GM18951 (cell line): ENCODE data around the gene PTPN12.
"Not testable (repeated sequence)": the region's sequence is repeated elsewhere in the genome, so short reads cannot be mapped to it uniquely, and the experiment has no call there.

Experiments
- POLR2A ChIP-seq: IDR thresholded peaks from 4 replicates; pipeline ENCODE4 v1.6.1; 2011; ENCODE audit warnings: mild to moderate bottlenecking; ENCODE audit not compliant: insufficient read length, insufficient read depth; ENCODE audit errors: extremely low read depth
- in situ Hi-C: fragments of 300-500 bp; cut with MboI; formaldehyde crosslinking; loops from one replicate; pipeline ENCODE4 v1.12.0; 2022; ENCODE audit warnings: low sequenced_read_pairs, mixed read lengths, inconsistent platforms; ENCODE audit not compliant: unreplicated experiment

The PTPN12 gene

DNA sequence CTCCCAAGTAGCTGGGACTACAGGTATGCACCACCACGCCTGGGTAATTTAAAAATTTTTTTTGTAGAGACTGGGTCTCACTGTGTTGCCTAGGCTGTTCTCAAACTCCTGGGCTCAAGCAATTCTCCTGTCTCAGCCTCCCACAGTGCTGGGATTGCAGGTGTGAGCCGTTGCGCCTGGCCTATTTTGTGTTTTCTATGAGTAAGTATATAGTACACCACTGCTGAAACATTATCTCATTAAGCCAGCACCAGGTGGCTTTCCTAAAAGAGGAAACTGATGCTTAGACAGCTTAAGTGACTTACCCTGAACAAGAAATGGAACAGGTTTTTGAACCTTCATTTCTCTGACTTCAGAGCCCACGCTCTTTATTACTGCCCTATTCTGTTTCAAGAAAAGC is 7.8 kb upstream of the PTPN12 start:
- TF ChIP-seq POLR2A, result no peak
- in situ Hi-C loops, result no loop called here

DNA sequence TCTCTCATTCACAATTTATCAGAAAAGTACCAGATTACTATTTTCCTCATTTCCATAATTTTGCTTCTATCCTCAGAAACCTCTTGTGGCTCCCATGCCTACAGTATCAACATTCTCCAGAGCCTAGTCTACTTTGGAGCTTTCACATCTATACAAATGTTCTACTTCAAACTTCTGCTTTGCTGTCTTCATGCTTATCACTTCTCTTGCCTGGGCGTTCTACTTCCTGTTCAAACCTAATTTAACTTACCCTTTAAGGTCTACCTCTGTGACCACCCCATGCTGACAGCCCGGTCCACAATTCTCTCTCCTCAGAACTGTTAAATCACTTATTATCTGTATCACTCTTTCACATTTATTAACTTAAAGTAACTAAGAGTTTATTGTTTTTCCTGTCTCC is 6.1 kb upstream of the PTPN12 start:
- TF ChIP-seq POLR2A, result no peak
- in situ Hi-C loops, result no loop called here

DNA sequence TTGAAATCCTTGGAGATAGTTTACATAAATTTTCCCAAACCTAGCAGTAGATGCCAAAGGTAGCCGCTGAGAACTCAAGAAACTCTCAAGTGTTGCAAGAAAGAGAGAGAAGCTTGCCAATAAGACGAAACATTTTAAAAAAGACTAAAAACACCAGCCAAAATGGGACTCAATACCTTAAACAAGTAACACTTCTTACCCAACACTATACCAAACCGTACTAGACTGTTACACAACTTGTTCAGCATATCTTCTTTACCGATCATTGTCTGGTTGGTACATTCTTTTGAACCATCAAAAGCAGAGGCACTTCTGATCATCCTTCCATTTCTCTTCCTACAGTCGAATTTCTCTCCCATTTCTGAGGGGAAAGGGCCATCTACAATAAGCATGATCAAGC is 4.8 kb upstream of the PTPN12 start:
- TF ChIP-seq POLR2A, result no peak
- in situ Hi-C loops, result no loop called here

DNA sequence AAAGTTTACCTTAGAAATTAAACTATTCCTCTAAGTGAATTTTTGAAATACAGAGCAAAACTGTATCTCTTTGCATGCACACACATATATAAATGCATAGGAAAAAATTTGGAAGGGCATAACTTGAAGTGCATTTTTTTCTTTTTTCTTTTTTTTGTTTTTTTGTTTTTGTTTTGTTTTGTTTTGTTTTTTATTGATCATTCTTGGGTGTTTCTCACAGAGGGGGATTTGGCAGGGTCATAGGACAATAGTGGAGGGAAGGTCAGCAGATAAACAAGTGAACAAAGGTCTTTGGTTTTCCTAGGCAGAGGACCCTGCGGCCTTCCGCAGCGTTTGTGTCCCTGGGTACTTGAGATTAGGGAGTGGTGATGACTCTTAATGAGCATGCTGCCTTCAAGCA is 4.4 kb upstream of the PTPN12 start:
- in situ Hi-C loops, result not testable (repeated sequence)

DNA sequence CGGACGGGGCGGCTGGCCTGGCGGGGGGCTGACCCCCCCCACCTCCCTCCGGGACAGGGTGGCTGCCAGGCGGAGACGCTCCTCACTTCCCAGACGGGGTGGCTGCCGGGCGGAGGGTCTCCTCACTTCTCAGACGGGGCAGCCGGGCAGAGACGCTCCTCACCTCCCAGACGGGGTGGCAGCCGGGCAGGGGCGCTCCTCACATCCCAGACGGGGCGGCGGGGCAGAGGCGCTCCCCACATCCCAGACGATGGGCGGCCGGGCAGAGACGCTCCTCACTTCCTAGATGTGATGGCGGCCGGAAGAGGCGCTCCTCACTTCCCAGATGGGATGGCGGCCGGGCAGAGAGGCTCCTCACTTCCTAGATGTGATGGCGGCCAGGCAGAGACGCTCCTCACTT is 3.0 kb upstream of the PTPN12 start:
- in situ Hi-C loops, result not testable (repeated sequence)

DNA sequence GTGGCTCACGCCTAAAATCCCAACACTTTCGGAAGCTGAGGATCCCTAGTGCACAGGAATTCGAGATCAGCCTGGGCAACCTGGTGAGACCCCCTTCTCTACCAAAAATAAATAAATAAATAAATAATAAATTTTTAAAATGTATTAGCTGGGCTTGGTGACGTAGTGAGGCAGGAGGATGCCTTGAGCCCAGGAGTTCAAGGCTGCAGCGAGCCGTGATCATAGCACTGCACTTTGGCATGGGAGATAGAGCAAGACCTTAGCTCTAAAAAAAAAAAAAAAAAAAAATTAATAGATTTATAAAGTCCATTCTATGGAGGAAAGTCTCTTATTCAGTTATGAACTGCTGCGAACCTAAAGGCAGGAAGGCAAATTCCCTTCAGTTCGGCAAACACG is 1.1 kb upstream of the PTPN12 start:
- in situ Hi-C loops, result no loop called here
- no peak for TF ChIP-seq POLR2A

DNA sequence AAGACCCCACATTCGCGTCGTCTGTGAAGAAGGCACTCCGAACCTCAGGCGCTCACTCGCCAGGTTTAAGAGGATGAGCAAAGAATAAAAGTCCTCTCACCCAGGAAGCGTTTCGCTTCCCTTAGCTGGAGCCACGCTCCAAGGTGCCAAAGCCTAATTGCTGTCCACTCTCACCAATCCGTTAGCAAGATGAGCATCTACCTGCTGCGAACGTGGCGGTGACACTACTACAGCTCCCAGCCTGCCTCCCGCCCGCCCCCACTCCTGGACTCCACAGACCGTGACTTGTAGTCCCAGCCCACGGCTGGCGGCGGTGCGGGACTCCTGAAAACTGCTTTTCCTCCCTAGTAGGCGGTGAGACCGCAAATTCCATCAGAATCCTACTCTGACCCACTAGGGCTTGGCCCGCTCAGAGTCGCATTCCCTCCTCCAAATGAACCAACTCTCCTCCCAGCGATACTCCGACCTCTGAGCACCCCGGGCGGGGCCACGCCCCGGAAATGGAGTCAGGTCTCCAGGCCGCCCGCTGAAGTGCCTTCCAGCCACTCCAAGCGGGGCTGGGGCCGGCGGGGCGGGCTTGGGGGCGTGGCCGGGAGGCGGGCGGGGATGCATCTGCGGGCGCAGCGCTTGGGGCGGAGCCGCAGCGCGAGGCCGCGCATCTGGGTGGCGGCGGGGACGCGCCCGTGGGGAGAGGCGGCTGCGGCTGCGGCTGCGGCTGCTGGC is 521 bp upstream of the PTPN12 start:
- in situ Hi-C loops, result no loop called here
- peak; percentile 87 for TF ChIP-seq POLR2A

DNA sequence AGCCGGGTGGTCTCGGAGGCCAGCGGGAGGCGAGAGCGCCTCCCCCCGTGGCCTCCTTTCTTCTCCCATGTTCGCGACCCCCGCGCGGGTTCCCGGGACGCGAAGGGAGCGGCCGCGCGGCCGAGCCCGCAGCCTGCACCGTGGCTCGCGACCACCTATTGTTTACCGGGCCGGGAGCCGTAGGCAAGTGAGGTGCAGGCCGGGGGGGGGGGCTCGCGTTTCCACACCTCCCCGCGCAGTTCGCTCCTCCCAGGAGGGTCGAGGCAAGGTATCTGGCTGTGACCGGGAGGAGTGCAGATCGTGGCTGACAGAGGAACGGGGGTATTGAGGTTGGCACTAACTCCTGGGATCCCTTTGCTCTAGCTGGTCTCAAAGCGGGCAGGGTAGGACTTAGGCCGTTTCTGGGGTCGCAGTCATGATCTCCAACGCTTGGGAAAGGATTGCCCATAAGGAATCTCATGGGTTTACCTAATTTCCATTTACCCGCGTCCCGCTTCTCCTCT is 734 bp downstream of the PTPN12 start:
- no peak for TF ChIP-seq POLR2A
- in situ Hi-C loops, result no loop called here

DNA sequence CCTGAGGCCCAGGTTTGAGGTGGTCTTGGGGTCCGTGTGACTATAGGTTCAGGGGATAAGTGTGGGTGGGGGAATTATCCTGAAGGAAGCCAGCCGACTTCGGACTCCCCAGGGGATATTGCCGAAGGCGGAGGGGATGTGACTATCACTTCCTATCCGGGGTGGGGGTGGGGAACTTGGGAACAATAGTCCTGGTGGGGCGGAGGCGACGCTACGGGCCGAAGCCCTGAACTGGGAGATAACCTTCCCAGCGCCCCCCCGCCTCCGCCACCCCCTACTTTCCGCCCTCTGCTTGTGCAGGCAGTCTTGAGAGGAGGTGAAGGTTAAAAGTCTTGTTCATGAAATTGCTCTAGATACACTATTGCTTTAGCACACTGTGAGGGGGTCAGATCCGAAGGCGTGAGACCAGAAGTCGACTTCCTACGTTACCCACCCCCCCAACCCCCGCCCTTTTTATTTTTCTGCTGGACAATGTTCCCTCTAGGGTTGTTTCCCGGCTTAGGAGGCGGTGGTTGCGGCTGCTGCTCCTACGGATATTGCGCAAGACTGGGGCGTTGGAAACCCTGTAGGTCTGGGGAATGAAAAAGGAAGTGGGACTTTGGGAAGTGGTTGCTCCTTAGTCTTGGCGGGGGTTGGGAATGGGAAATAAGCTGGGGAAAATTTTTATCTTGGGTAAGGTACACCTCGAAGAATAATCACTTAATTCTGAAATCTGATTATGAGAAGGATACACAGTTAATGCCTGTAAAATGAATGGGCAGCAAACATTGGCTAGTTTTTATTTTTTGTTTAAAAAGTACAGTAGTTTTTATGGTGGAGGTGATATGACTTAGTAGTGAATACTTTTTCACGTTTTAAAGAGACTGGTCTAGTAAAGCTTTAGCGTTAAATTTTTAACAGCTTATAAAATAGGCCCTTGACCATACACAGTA is 1.5 kb downstream of the PTPN12 start:
- no peak for TF ChIP-seq POLR2A
- in situ Hi-C loops, result no loop called here

DNA sequence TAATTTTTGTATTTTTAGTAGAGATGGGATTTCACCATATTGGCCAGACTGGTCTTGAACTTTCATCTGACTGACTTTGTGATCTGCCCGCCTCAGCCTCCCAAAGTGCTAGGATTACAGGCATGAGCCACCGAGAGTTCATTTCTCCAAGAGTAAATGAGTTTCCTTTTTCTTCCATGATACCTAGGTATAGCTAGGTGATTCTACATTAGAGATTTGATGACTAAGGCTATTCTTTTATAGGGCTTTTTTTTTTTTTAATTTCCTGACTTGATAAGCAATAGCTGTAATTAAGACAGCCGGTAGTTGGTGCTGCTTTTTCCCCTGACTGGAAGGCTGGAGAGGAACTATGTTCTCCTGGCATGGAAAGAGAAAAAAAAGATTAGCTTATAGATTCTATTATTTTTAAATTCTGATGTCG is 3.3 kb downstream of the PTPN12 start:
- in situ Hi-C loops, result no loop called here
- TF ChIP-seq POLR2A, result no peak

DNA sequence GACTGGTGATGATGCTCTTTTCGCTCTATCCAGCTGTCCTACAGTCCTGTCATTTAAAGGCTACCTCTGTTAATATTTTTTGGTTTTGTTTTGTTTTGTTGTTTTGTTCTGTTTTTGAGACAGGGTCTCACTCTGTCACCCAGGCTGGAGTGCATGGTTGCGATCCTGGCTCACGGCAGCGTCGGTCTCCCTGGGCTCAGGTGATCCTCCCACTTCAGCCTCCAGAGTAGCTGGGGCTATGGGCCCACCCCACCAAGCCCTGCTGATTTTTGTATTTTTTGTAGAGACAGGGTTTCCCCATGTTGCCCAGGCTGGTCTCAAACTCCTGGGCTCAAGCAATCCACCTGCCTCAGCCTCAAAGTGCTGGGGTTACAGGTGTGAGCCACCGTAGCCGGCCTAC is 3.9 kb downstream of the PTPN12 start:
- in situ Hi-C loops, result not testable (repeated sequence)

DNA sequence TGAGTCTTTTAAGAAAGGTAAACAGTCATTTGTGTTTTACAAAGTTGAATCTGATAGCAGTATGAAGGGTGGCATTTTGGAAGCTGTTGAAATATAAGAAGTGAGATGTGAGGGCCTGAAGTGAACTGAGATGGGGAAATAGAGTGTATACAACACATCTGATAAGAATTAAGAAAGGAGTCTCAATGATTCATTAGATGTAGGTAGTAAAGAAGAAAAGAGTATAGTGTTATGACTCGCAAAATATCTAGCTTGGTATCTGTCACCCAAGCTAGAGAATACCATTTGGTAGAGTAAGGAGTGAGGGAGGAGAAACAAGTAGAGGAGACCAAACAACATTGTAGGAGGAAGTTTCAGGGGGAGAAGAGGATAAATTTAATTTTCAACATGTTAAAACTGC is 5.3 kb downstream of the PTPN12 start:
- in situ Hi-C loops, result no loop called here
- no peak for TF ChIP-seq POLR2A

DNA sequence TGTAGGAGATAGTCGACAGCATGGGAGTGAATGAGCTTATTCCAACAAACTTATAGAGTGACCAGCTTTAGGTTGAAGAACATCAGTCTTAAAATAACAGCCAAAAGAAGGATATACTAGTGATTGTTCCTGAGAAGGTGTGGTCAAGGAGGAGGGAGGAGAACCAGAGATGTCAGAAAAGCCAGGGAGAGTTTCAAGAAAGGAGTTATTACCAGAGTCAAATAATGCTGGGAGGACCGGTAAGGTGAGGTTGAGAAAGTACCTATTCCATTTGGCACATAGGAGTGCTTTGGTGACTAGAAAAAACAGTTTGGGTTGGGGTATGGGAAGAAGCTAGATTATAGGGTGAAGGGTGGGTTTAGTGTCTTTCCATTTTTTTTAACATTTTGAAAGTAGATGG is 5.8 kb downstream of the PTPN12 start:
- in situ Hi-C loops, result no loop called here
- no peak for TF ChIP-seq POLR2A

DNA sequence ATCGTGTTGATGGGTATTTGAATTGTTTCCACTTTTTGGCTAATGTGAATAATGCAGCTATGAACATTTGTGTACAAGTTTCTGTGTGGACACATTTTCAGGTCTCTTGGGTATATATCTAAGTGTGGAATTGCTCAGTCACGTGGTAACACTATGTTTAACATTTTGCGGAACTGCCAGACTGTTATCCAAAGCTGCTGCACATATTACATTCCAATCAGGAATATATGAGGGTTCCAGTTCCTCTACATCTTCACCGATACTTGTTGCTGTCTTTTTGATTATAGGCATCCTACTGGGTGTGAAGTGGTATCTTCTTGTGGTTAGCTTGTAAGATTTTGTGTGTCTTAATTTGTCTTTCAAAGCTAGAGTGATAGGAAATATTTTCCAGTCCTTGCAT is 6.8 kb downstream of the PTPN12 start:
- in situ Hi-C loops, result no loop called here
- TF ChIP-seq POLR2A, result no peak
